22Rv1 (cell line): ENCODE measurements around the gene MVP.

ENCODE experiments used
- ZFX ChIP-seq: fragments of 450-650 bp; IDR thresholded peaks from 2 replicates; pipeline ENCODE4 v1.6.1; 2017; ENCODE audit warnings: antibody characterized with exemption, borderline replicate concordance
- TF ChIP-seq, protein P1 (sequence below): fragments of 450-650 bp; IDR thresholded peaks from 2 replicates; pipeline ENCODE4 v1.5.1; 2017; ENCODE audit warnings: mild to moderate bottlenecking

DNA sequence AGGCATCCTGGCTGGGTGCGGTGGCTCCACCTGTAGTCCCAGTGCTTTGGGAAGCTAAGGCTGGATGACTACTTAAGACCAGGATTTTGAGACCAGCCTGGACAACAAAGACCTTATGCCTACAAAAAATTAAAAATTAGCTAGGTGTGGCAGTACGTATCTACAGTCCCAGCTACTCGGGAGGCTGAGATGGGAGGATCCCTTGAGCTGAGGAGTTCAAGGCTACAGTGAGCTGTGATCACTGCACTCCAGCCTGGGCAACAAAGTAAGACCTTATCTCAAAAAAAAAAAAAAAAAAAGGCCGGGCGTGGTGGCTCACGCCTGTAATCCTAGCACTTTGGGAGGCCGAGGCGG, 6.1 kb downstream of the MVP start:
- TF ChIP-seq, protein P1, sequence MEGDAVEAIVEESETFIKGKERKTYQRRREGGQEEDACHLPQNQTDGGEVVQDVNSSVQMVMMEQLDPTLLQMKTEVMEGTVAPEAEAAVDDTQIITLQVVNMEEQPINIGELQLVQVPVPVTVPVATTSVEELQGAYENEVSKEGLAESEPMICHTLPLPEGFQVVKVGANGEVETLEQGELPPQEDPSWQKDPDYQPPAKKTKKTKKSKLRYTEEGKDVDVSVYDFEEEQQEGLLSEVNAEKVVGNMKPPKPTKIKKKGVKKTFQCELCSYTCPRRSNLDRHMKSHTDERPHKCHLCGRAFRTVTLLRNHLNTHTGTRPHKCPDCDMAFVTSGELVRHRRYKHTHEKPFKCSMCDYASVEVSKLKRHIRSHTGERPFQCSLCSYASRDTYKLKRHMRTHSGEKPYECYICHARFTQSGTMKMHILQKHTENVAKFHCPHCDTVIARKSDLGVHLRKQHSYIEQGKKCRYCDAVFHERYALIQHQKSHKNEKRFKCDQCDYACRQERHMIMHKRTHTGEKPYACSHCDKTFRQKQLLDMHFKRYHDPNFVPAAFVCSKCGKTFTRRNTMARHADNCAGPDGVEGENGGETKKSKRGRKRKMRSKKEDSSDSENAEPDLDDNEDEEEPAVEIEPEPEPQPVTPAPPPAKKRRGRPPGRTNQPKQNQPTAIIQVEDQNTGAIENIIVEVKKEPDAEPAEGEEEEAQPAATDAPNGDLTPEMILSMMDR, result no peak
- TF ChIP-seq ZFX, result no peak
